ENCODE measurements around the gene DPH7.

- no peak for TF ChIP-seq CTCF (conservative IDR thresholded peaks at IDR 0.05; ENCODE audit: low read length)
- TF ChIP-seq EZH2phosphoT487 (IDR thresholded peaks at IDR 0.05; ENCODE audit: borderline replicate concordance), result no peak
These were observed 47.7 kb upstream of the DPH7 start for GRCh38 chr9:137626464-137626863.
